Measurements from ENCODE around the gene MRPL12.
"Not testable (repeated sequence)": the region's sequence is repeated elsewhere in the genome, so short reads cannot be mapped to it uniquely, and the experiment has no call there.

The MRPL12 gene

DNA sequence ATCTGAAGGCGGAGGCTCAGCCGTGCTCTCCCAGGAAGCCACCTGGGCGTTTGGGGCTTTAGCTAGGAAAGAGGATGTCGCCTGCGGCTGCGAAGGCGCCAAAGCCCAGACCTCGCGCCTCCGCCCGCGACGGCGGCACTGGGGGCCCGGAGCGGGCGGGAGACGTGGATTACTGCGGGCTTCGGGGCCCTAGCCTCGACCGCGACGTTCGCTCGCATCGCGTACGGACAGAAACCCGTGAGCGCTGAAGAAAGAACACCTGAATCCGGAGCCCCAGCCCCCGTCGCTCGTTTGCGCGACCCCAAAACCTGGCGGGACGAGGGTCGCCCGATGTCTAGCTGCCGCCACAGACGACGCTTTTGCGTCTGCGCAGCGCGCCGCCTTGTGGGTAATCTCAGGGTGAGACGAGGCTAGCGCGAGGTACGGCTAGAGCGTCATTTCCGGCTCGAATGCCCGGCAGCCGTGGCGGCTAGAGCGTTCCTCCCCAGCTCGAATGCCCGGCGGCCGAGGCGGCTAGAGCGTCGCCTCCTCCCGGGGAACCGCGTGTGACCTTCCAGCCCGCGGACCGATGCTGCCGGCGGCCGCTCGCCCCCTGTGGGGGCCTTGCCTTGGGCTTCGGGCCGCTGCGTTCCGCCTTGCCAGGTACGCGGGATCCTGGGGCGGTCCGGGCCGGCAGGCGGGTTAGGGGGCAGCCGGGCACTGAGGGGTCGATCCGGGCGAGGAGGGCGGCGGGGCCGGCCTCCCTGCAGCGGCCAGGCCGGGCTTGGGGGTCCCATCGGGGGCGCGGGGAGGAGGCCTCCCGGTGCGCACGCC, at the start of gene MRPL12:
Gene MRPL12 (plus strand): TSS at position 434 of the 813 bp plus-strand sequence. CDS start 135 bp downstream, at position 569.
- DNase-seq (ENCODE audit: low spot score), result peak; percentile 94

DNA sequence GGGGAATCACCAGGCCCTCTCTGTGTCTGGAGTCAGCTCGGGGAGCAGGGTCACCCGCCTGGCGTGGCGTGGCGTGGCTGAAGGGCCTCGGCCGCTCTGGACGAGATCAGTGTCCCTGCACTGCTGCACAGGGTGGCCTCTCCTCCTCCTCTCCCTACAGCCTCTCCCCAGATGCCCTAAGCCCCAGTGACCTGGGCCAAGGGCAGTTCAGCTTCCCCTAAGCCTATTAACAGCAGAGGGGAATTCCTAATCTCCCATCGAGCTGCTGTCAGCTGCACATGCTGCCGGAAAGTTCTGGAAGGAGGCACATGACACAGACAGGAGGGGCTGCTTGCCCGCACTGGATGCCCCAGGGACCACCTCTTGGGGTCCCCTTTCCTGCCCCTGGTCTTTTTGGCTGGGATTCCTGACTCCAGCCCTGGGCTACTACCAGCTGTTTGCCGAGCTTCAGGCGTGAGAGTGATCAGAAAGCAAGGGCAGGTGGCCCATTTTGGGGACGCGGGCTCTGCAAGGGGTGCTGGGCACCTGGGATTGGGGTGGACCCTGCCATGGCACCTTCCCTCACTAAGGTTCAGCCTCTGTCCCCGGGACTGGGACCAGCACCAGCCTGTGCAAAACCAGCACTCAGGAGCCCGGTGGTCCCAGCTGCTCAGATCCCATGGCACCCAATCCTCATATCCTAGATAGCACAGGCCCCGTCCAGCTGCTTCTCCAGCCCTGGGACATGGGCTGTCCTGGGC, 47.6 kb upstream of the MRPL12 start:
- DNase-seq (ENCODE audit: low spot score), result no peak

DNA sequence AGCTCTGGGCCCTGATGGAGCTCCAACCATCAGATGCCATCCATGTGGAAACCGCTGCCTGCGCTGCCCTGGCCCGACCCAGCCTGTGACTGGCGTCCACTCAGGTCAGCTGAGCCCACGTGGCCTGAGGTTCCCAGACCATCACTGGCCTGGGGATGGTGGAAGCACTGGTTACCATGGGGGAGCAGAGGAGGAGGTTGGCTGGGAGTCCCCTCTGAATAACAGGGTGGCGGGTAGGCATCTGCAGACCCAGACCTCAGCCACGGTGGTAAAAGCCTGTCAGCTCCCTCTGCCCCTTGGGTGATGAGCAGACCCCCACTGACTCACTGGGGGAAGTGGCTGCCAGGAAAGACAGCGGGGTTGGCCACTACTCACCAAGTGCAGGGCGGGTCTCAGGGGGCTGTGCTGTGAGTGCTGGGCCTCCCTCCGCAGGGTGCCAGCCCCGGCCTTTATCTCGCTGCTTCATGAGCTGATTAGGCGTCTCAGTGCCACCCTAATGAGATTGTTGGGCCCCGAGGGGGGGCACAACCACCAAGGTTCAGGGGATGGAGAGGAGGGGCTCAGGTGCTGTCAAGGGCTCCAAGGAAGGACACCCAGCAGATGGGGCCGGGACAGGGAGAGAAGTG, 46.9 kb upstream of the MRPL12 start, which contains the start of gene PDE6G:
Gene PDE6G (minus strand): TSS at position 425 of the 626 bp plus-strand sequence. CDS start 3,237 bp downstream, outside the sequence.
- no peak for DNase-seq (ENCODE audit: low spot score)

DNA sequence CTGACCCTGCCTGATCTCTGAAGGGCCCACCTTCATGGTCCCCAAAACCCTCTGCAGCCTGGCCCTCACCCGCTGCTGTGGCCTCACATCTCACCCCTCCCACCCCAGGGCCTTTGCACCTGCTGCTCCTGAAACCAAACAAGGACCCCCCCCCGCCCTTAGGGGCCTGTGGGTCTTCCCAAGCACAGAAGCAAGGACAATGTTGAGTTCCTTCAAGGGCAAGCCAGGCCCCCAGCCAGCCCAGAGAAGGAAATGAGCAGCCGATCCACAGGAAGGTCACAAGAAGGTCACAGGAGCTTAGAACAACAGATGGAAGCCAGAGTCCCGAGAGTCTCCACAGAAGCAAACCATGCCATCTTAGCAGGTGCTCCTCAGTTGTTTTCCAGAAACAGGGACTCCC, 46.3 kb upstream of the MRPL12 start:
- DNase-seq (ENCODE audit: low spot score), result no peak

DNA sequence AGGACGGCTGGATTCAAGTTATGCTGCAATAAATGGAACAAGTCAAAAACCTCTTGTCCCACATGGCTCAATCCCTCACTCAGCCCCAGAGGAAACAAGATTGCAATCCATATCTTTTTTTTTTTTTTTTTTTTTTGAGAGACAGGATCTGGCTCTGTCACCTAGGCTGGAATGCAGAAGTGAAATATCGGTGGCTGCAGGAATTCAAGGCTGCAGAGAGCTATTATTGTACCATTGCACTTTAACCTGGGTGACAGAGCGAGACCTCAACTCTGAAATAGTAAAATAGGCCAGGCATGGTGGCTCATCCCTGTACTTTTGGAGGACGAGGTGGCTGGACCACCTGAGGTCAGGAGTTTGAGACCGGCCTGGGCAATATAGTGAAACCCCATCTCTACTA, 44.1 kb upstream of the MRPL12 start:
- no peak for DNase-seq (ENCODE audit: low spot score)

DNA sequence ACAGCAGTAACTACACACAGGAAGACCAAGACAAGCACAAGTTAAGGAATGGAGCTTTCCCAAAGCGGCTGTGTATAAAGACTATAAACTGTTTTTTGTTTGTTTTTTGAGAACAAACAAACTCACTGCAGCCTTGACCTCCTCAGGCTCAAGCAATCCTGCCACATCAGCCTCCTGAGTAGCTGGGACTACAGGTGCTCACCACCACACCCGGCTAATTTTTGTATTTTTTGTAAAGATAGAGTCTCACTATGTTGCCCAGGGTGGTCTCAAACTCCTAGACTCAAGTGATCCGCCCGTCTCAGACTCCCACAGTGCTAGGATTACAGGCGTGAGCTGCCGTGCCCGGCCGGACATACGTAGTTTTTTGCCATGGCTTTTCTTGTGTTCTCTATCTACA, 42.7 kb upstream of the MRPL12 start:
- no peak for DNase-seq (ENCODE audit: low spot score)

DNA sequence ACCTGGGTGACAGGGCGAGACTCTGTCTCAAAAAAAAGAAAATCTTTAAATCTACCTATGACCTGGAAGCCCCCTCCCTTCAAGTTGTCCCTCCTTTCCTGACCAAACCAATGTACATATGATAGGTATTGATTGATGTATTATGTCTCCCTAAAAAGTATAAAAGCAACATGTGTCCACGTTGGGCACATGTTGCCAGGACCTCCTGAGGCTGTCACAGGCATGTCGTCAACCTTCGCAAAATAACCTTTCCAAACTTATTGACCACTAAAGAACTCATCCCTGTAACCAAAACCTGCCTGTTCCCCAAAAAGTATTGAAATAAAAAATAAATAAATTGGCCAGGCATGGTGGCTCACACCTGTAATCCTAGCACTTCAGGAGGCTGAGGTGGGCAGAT, 41.2 kb upstream of the MRPL12 start:
- DNase-seq (ENCODE audit: low spot score), result no peak

DNA sequence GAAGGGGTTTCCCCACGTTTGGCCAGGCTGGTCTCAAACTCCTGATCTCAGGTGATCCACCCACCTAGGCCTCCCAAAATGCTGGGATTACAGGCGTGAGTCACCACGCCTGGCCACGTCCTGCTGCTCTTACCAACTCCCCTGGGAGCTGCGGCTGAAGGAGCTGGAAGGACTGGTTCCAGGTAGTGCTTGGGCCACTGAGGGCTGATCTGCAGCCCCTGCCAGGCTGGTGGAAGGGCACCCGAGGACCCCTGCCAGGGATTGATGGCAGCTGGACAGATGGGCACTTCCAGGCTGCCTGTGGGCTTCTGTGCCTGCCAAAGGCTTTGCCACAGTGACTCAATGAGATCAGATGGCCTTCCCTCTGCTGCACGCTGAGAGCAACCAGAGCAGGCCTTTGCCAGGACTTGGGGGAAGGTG, 39.1 kb upstream of the MRPL12 start:
- no peak for DNase-seq (ENCODE audit: low spot score)

DNA sequence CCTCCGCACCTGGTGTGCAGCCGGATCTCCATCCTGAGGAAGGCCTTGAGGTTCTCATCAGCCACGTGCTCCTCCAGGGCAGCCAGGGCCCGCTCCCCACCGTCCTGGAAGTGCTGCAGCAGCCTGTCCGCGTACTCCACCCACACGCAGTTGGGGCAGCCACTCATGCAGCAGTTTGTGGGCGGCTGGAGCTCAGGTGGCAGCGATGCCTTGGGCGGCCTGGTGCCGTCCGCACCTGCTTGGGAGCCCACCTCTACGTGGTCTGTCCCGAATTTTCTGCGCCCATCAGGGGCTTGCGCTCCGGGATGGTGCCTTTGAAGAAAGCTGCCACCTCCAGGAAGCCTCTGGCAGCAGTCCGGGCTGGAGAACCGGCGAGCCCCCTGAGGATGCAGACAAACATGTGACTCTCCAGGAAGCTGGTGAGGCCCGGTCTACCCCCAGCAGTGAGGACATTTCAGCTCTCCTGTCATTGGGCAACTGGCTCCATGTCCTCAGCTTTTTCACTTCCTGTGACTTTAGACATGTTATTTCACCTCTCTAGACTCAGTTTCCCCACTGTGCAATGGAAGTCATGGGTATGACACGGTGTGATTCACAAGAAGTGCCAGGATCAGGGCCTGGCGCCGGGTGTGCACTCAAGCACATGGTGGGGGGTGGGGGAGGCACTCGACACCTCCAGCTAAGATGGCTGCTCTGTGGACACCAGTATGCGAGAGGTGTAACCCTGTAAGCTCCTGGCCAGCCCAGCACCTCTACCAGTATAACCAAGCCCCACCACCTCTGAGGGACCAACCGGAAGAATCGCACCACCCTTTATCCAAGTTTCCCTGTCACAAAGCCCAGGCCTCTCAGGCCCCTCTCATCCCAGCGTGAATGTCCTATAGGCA, 37.7 kb upstream of the MRPL12 start:
- DNase-seq (ENCODE audit: low spot score), result no peak

DNA sequence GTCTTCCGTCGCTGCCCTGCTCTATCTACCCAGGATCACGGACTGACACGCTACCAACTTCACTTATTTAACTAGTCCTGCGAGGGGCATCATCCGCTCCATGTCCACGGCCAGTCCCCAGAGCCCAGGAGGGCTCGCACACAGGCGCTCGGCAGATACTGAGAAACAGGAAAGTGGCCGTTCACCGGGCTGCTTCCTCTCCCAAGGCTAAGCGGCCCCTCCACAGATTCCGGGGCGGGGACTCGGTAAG, 37.1 kb upstream of the MRPL12 start:
- DNase-seq (ENCODE audit: low spot score), result no peak

DNA sequence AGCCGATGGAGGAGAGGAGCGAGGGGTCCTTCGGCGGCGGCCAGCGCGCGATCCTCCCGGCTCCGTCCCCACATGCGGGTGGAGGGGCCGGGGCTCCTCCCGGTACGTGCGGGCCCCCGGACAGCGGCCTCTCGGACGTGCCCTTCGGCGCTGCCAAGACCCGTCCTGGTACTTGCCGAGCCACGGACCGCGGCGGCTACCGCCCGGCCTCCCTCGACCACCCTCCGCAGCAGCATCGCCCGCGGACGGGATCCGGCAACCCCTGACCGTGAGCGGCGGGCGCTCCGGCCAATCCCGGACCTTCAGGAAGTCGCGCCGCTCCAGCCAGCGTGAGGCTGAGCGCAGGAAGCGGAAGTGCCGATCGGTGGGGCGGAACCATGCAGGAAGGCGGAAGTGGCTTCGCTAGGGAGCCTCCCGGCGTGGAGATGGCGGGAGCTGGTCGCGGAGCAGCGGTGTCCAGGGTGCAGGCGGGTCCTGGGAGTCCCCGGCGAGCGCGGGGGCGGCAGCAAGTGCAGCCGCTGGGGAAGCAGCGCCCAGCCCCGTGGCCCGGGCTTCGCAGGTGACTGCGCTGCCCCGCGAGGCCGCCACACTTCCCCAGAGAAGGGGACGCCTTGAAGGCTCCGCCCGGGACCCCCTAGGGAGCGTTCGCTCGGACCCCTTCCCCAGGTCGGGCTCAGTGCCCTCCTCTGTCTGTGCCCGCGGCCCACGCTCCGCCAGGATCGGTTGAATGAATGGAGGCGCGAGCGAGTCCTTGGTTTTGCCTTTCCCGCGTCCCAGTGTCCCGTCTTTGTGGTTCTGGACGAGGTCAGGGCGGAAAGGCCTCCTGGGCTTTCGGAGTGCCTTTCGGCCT, 36.6 kb upstream of the MRPL12 start, which contains the start of the genes CCDC137 and OXLD1:
Gene CCDC137 (plus strand): TSS at position 396 of the 850 bp plus-strand sequence. CDS start 30 bp downstream, at position 426.
Gene OXLD1 (minus strand): TSS at position 264 of the 850 bp plus-strand sequence. CDS start 28 bp downstream, at position 236.
- DNase-seq (ENCODE audit: low spot score), result peak; percentile 87

DNA sequence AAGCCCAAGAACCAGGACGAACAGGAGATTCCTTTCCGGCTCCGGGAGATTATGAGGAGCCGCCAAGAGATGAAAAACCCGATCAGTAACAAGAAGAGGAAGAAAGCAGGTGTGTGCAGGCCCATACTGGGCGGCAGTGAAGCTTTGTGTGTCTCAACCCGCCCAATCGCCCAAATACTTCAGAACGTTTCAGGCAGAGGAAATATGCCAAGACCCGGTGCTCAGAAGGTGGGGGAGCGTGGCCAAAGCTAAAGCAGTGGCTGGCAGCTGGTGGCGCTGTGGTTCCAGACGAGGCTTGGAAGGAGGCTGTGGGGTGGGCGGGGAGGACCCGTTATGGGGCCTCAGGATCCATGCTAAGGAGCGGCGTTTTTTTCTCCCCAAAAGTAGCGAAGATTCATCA, 35.4 kb upstream of the MRPL12 start:
- no peak for DNase-seq (ENCODE audit: low spot score)

DNA sequence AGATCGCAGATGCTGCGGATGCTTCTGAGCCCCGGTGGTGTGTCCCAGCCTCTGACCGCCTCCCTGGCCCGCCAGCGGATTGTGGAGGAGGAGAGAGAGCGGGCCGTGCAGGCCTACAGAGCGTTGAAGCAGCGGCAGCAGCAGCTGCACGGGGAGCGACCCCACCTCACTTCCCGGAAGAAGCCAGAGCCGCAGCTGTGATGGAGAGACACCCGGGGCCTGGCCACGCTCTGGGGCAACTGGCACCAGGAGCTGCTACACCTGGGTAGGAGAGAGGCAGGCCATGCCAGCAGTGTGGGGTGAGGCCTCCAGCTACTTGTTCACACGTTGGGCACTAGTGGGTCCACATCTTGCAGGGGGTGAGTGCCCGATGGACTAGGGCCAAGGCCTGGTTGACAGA, 30.7 kb upstream of the MRPL12 start:
- DNase-seq (ENCODE audit: low spot score), result no peak

DNA sequence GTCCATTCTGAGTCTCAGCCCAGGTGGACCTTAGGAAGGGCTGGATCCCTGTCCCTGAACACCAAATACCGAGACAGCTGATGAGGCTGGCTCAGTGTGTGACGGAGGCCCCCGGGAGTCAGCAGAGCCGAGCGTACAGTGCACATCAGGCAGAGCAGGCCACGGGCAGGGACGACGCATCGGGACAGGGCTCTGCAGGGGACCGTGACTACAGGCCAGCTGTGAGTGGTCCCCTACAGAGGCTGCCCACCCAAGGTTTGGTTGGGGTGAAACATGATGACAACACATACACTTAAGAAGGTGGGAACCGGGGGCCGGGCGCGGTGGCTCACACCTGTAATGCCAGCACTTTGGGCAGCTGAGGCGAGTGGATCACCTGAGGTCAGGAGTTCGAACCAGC, 30.2 kb upstream of the MRPL12 start:
- DNase-seq (ENCODE audit: low spot score), result no peak

DNA sequence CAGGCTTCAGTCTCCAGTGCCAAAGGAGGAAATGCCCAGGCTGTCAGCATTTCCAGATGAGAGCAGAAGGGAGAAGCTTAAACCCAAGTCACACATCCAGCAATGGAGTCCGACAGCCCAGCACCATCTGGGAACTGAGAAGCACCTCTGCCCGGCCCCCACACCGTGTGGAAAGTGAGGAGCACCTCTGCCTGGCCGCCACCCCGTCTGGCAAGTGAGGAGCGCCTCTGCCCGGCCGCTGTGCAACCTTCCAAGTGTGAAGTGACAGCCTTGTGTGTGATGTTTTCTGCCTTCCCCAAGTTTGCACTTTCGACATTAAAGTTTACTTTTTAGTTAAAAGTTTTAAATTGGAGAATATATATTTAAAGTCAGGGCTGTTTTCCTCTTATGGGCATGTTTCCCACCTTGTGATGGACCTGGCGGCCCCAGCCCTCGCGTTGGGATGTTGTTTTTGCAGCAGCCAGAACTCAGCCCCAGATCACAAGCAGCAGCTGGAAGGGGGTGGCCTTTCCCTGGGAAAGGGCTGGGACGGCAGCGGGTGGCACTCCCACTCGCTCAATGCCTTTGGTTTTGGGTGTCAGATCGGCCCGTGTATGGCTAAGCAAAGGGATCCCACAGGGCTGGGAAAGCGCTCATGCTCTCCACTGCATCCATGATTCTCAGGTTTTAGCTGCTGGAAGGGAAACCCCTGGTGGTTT, 29.5 kb upstream of the MRPL12 start:
- no peak for DNase-seq (ENCODE audit: low spot score)

DNA sequence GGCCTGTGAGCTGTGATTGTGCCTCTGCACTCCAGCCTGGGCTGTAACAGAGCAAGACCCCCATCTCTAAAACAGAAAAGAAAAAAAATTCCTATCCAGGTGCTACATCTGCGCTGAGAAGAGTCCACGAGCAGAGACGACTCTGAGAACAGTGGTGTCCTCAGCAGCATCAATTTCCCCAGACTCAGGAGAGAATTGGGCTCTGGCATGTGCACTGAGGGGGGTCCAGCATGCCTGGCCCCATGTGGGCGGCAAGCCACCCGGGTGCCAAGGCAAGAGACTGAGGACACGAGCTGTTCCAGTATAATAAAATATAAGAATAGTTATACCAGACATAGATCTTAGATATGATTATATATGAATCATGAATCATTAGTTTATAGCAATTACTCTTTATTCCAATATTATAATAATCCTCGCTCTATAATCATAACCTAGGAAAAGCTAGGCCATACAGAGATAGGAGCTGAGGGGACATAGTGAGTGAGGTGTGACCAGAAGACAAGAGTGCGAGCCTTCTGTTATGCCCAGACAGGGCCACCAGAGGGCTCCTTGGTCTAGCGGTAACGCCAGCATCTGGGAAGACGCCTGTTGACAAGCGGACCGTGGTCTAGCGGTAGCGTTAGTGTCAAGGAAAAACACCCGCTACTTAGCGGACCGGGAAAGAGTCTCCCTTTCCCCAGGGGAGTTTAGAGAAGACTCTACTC, 27.5 kb upstream of the MRPL12 start:
- not testable (repeated sequence) for DNase-seq (ENCODE audit: low spot score)

DNA sequence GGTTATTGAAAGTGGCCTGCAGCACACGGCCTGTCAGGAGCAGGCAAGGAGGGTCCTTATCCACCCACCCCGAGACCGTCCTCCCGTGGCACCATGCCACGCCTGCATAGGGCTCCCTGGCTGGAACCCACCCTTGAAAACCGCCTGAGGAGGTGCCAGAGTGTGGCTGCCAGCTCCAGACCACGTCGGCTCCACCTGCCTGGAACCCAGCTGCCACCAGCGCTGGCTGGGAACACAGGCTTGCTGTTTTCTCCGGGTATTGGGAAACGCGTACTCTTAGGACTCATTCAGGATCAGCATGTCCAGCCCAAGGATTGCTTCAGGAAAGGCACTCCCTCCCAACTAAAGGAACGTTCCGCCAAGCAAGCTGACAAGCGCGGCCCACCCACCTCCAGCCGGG, 26.3 kb upstream of the MRPL12 start:
- no peak for DNase-seq (ENCODE audit: low spot score)

DNA sequence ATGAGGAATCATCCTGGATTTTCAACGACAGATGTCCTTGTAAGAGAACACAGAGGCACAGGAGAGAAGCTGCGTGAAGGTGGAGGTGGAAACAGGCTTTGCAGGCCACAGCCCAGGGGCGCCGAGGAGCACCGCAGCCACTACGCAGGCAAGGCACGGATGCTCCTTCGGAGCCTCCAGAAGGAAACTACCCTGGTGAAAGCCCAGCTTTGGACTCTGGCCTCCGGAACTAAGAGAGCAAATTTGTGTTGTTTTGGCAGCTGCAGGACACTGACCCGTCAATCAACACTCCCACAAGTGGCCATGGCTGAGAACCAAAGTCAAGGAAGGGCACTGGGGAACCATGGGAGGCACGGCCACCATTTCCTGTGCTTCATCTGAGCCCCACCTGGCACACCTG, 23.0 kb upstream of the MRPL12 start:
- no peak for DNase-seq (ENCODE audit: low spot score)

DNA sequence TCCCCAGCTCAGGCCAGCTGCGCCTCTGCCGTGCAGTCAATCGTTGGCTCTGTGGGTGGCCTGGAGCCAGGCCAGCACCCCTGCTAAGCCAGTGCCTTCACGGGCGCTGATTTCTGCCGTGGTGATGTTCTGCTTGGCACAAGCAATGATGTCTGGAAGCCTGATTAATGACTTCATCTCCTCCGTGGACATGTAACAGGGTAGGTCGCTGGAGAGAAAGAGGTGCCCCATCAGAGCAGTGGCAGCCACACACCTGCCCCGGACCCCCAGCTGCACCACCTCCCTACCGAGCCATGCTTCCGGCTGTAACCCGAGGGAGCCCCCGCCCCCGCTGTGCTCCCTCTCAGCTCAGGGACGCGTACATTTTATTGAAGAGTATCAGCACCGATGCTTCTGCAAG, 21.5 kb upstream of the MRPL12 start:
- DNase-seq (ENCODE audit: low spot score), result no peak

Data from COLO829 (cell line).